HCT116 (cell line): ENCODE measurements around the gene FRAS1. TPM values are rescaled to one million over a fixed set of nuclear protein-coding genes. Genes with fewer than 3 reads are reported as not detected.

ENCODE experiments used
- ATAC-seq: fragments of 200-7000 bp; cut with Tn5 transposase; 2 replicates; pipeline ENCODE4 v1.9.1; 2020; ENCODE audit warnings: mild to moderate bottlenecking, moderate library complexity
- BruUV-seq: library from RNA; stranded (reverse); fragments of 400-500 nt; replicated peaks from 2 replicates; lab custom pipeline; 2021; lab: Mats Ljungman, UMichigan
- CTCF ChIA-PET: fragments of 300-600 bp; sonication (Branson Sonifier 250); formaldehyde crosslinking; loops from one replicate; lab custom pipeline; 2021; ENCODE audit warnings: antibody characterized with exemption; lab: Charles Lee
- POLR2A ChIA-PET: fragments of 300-600, 350-600 bp; sonication (Branson Sonifier 250); formaldehyde crosslinking; loops from one replicate; lab custom pipeline; 2021; ENCODE audit warnings: antibody characterized with exemption; lab: Charles Lee
- RAD21 ChIA-PET, 2 experiments: fragments of 300-600 bp; sonication (Branson Sonifier 250); formaldehyde crosslinking; loops; one replicate each; lab custom pipeline; 2023; ENCODE audit warnings: low total read pairs in 2 of 2; ENCODE audit not compliant: uncharacterized antibody in 2 of 2, unreplicated experiment in 2 of 2, low non-redundant PET in 1 of 2; lab: Charles Lee
- DNase-seq: peaks from one replicate; pipeline ENCODE4 v3.0.0-alpha.2; 2010; ENCODE audit warnings: low read depth, low spot score
- H2AFZ ChIP-seq: fragments of 200-600 bp; shearing (Covaris generic), sonication (generic); 2 replicates; pipeline ENCODE4 v1.6.1; 2017; ENCODE audit warnings: low read depth, mixed run types, mixed read lengths, antibody characterized with exemption, low read length; ENCODE audit not compliant: poor library complexity, severe bottlenecking
- H3K27ac ChIP-seq: 2 replicates; pipeline ENCODE4 v1.5.1; 2012; ENCODE audit warnings: low read depth, low read length
- H3K27me3 ChIP-seq: fragments of 200-600 bp; sonication (generic); 2 replicates; pipeline ENCODE4 v1.6.1; 2016; ENCODE audit warnings: mixed run types, low read length, mixed read lengths; ENCODE audit not compliant: insufficient read depth
- H3K36me3 ChIP-seq, 2 experiments: fragments of 200-500 bp in 1 of 2; fragments of 200-600 bp in 1 of 2; sonication (Bioruptor generic) in 1 of 2; sonication (generic) in 1 of 2; 2 replicates each; pipeline versions ENCODE4 v1.5.1 to v1.6.1; 2014 to 2016; ENCODE audit warnings: low read length in 2 of 2, inconsistent platforms in 1 of 2, mixed read lengths in 1 of 2, mixed run types in 1 of 2; ENCODE audit not compliant: insufficient read depth in 2 of 2, control insufficient read depth in 1 of 2
- H3K4me1 ChIP-seq, 2 experiments: fragments of 200-600 bp in 1 of 2; sonication (generic) in 1 of 2; 2 replicates each; pipeline versions ENCODE4 v1.5.1 to v1.6.1; 2012 to 2017; ENCODE audit warnings: low read length in 2 of 2, inconsistent platforms in 1 of 2, mild to moderate bottlenecking in 1 of 2, mixed read lengths in 1 of 2, mixed run types in 1 of 2, moderate library complexity in 1 of 2; ENCODE audit not compliant: insufficient read depth in 2 of 2, control insufficient read depth in 1 of 2
- H3K4me2 ChIP-seq: fragments of 200-600 bp; sonication (generic); 2 replicates; pipeline ENCODE4 v1.6.1; 2017; ENCODE audit warnings: mixed run types, low read length, mixed read lengths
- H3K4me3 ChIP-seq, 2 experiments: fragments of 200-600 bp in 1 of 2; sonication (generic) in 1 of 2; replicated peaks in 1 of 2; 2 replicates each; pipeline ENCODE4 v1.5.1; 2011 to 2016; ENCODE audit warnings: low read length in 2 of 2, control low read depth in 1 of 2, low read depth in 1 of 2, mild to moderate bottlenecking in 1 of 2, mixed read lengths in 1 of 2, mixed run types in 1 of 2
- H3K79me2 ChIP-seq: fragments of 200-600 bp; sonication (generic); 2 replicates; pipeline ENCODE4 v1.6.1; 2017; ENCODE audit warnings: mild to moderate bottlenecking, mixed run types, low read length, moderate library complexity, mixed read lengths; ENCODE audit not compliant: insufficient read depth
- H3K9ac ChIP-seq: fragments of 200-600 bp; sonication (generic); 2 replicates; pipeline ENCODE4 v1.6.1; 2016; ENCODE audit warnings: low read length, mixed read lengths
- H3K9me2 ChIP-seq: fragments of 200-600 bp; sonication (generic), shearing (Covaris generic); 2 replicates; pipeline ENCODE4 v1.6.1; 2017; ENCODE audit warnings: mixed run types, mild to moderate bottlenecking, moderate library complexity; ENCODE audit not compliant: insufficient read depth
- H3K9me3 ChIP-seq, 2 experiments: fragments of 200-500 bp in 1 of 2; fragments of 200-600 bp in 1 of 2; sonication (Bioruptor generic) in 1 of 2; sonication (generic) in 1 of 2; 2 replicates each; pipeline ENCODE4 v1.6.1; 2014 to 2017; ENCODE audit warnings: low read length in 2 of 2, mixed read lengths in 2 of 2, inconsistent platforms in 1 of 2, low read depth in 1 of 2, mild to moderate bottlenecking in 1 of 2, mixed run types in 1 of 2, moderate library complexity in 1 of 2; ENCODE audit not compliant: control insufficient read depth in 1 of 2, insufficient read depth in 1 of 2
- H4K20me1 ChIP-seq: fragments of 200-600 bp; sonication (generic), shearing (Covaris generic); 2 replicates; pipeline ENCODE4 v1.6.1; 2017; ENCODE audit warnings: mixed run types, mild to moderate bottlenecking, moderate library complexity; ENCODE audit not compliant: insufficient read depth
- CBX3 ChIP-seq: IDR thresholded peaks from 2 replicates; pipeline ENCODE4 v1.6.1; 2012; ENCODE audit warnings: low read depth
- CTCF ChIP-seq, 3 experiments: fragments of 200-600 bp in 1 of 3; sonication (generic) in 1 of 3; IDR thresholded peaks in 2 of 3; conservative IDR thresholded peaks in 1 of 3; 2 replicates each; pipeline ENCODE4 v1.5.1; 2012 to 2017; ENCODE audit warnings: low read depth in 2 of 3, low read length in 2 of 3, antibody characterized with exemption in 1 of 3, borderline replicate concordance in 1 of 3, control low read depth in 1 of 3, mild to moderate bottlenecking in 1 of 3, mixed read lengths in 1 of 3, mixed run types in 1 of 3, moderate library complexity in 1 of 3; ENCODE audit not compliant: insufficient read depth in 1 of 3
- EZH2phosphoT487 ChIP-seq: fragments of 200-600 bp; IDR thresholded peaks from 2 replicates; pipeline ENCODE4 v1.6.1; 2018; ENCODE audit warnings: antibody characterized with exemption, borderline replicate concordance
- FOSL1 ChIP-seq: IDR thresholded peaks from 2 replicates; pipeline ENCODE4 v1.6.1; 2012; ENCODE audit warnings: low read depth
- MAX ChIP-seq: IDR thresholded peaks from 2 replicates; pipeline ENCODE4 v1.6.1; 2012
- POLR2A ChIP-seq: IDR thresholded peaks from 2 replicates; pipeline ENCODE4 v1.7.0; 2011; ENCODE audit warnings: borderline replicate concordance; ENCODE audit not compliant: insufficient read depth, insufficient read length; ENCODE audit errors: extremely low read depth
- RAD21 ChIP-seq: IDR thresholded peaks from 2 replicates; pipeline ENCODE4 v1.6.1; 2012; ENCODE audit warnings: low read depth, mild to moderate bottlenecking
- SP1 ChIP-seq: IDR thresholded peaks from 2 replicates; pipeline ENCODE4 v1.6.1; 2012; ENCODE audit warnings: low read depth
- intact Hi-C: fragments of 100-400 bp; cut with micrococcal nuclease; formaldehyde crosslinking; loops from 2 replicates; pipeline ENCODE4 v1.10.0; 2022
- total RNA-seq: library from RNA; stranded (reverse); gene quantifications from one replicate; pipeline ENCODE4 v1.2.1, GENCODE V29; 2021; ENCODE audit not compliant: unreplicated experiment
- TF ChIP-seq, protein P1 (sequence below): IDR thresholded peaks from 2 replicates; pipeline ENCODE4 v1.6.1; 2011; ENCODE audit warnings: mild to moderate bottlenecking, low read length, moderate library complexity; ENCODE audit not compliant: insufficient replicate concordance; ENCODE audit errors: extremely low read depth

The FRAS1 gene
- total RNA-seq, 1 experiment from 2014 or later, result 33.5 TPM

DNA sequence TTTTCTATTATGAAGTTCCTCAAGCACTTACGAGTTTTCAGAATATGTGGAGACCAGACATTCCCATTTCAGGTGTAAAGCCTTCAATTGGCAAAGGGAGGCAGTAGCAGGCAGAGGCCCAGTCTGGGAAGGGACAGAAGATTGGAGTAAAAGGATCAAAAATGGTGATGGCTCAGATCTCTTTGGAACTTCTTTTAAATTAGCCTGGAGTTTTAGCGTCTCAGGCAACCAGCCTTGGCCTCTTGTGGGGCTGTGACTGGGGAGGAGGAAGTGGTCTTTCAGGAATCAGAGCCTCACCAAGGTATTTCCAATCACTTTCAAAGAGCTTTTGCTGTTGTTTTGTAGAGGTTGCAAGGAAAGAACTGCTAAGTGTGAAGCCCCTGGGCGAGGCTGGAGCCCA is 239.1 kb downstream of the FRAS1 start:
- H3K9ac ChIP-seq, result no peak overlapping the region
- DNase-seq, result no peak
- BruUV-seq, result no TSS peak
- H3K36me3 ChIP-seq, result no peaks in the 10 kb centered on the region
- no peaks in the 10 kb centered on the region for H3K9me2 ChIP-seq
- POLR2A ChIA-PET, result no interaction called here
- ATAC-seq, result peak; percentile 50; the same call in 1 of the 2 replicates
- H3K4me1 ChIP-seq, result peaks cover 2 to 20% of the 10 kb centered on the region in 2 experiments; a peak in 3 of 4 replicates
- intact Hi-C loops, result no loop called here
- H2AFZ ChIP-seq, result no peak overlapping the region
- no peaks in the 10 kb centered on the region for H4K20me1 ChIP-seq
- H3K4me3 ChIP-seq, result no peak overlapping the region
- no peak overlapping the region for H3K4me2 ChIP-seq
- RAD21 ChIA-PET, result no interaction called here
- H3K9me3 ChIP-seq, result no peaks in the 10 kb centered on the region
- no peaks in the 10 kb centered on the region for H3K79me2 ChIP-seq
- TF ChIP-seq CTCF (IDR thresholded peaks at IDR 0.05 in 2 of 3, conservative IDR thresholded peaks at IDR 0.05 in 1 of 3; ENCODE audit: borderline replicate concordance in 1 of 3, insufficient read depth in 1 of 3, low read depth in 2 of 3, low read length in 2 of 3), result peak in 2 of 3 experiments; percentile 8 to 20; a peak in 1 of 6 replicates
- TF ChIP-seq FOSL1, result no peak
- TF ChIP-seq RAD21, result 0 out of 2 replicates have a peak, but pooled peaks have one; percentile 11
- H3K27me3 ChIP-seq, result no peaks in the 10 kb centered on the region
- CTCF ChIA-PET, result no interaction called here
- no peak overlapping the region for H3K27ac ChIP-seq

- Histone ChIP-seq H3K36me3 (no peaks in the 10 kb centered on the region), H3K9me2 (no peaks in the 10 kb centered on the region), H3K4me1 (peaks cover 2 to 20% of the 10 kb centered on the region in 2 experiments; a peak in 3 of 4 replicates), H3K9me3 (no peaks in the 10 kb centered on the region), H3K9ac (no peak overlapping the region), H3K4me2 (no peak overlapping the region), H4K20me1 (no peaks in the 10 kb centered on the region), H3K79me2 (no peaks in the 10 kb centered on the region), H3K27me3 (no peaks in the 10 kb centered on the region), H2AFZ (no peak overlapping the region), H3K4me3 (no peak overlapping the region), H3K27ac (no peak overlapping the region)
- ATAC-seq (no peak), DNase-seq (no peak)
- no peak for TF ChIP-seq MAX
- no peak for TF ChIP-seq POLR2A
- TF ChIP-seq CBX3, result no peak
- TF ChIP-seq, protein P1, sequence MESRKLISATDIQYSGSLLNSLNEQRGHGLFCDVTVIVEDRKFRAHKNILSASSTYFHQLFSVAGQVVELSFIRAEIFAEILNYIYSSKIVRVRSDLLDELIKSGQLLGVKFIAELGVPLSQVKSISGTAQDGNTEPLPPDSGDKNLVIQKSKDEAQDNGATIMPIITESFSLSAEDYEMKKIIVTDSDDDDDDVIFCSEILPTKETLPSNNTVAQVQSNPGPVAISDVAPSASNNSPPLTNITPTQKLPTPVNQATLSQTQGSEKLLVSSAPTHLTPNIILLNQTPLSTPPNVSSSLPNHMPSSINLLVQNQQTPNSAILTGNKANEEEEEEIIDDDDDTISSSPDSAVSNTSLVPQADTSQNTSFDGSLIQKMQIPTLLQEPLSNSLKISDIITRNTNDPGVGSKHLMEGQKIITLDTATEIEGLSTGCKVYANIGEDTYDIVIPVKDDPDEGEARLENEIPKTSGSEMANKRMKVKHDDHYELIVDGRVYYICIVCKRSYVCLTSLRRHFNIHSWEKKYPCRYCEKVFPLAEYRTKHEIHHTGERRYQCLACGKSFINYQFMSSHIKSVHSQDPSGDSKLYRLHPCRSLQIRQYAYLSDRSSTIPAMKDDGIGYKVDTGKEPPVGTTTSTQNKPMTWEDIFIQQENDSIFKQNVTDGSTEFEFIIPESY, result no peak
- TF ChIP-seq EZH2phosphoT487, result no peak
- TF ChIP-seq CTCF (IDR thresholded peaks at IDR 0.05 in 2 of 3, conservative IDR thresholded peaks at IDR 0.05 in 1 of 3; ENCODE audit: borderline replicate concordance in 1 of 3, insufficient read depth in 1 of 3, low read depth in 2 of 3, low read length in 2 of 3), result no peak
- no peak for TF ChIP-seq SP1
- POLR2A ChIA-PET, result interaction anchor here (0.6 kb wide), 1 partner anchor 238 kb away, joined by 4 read pairs; no protein-coding TSS in a partner anchor
- no TSS peak for BruUV-seq
- intact Hi-C loops, result no loop called here
- CTCF ChIA-PET, result no interaction called here
- RAD21 ChIA-PET, result no interaction called here
These were observed 240.1 kb downstream of the FRAS1 start for GRCh38 chr4:78297116-78297800.
